Kasumi-1 (cell line): Measurements from ENCODE around the gene CLEC4C.
"Not testable (repeated sequence)": the region's sequence is repeated elsewhere in the genome, so short reads cannot be mapped to it uniquely, and the experiment has no call there.

Experiments used
- DNase-seq, 2 experiments: peaks; one replicate each; lab custom pipeline; 2025; lab: John Stamatoyannopoulos, UW

The CLEC4C gene

GRCh38 chr12:7747246-7747645 lies at the start of gene CLEC4C:
TSS of gene CLEC4C (minus strand) at chr12:7747375. CDS start at chr12:7747348, 27 bp downstream.
- DNase-seq, result no peak

DNA sequence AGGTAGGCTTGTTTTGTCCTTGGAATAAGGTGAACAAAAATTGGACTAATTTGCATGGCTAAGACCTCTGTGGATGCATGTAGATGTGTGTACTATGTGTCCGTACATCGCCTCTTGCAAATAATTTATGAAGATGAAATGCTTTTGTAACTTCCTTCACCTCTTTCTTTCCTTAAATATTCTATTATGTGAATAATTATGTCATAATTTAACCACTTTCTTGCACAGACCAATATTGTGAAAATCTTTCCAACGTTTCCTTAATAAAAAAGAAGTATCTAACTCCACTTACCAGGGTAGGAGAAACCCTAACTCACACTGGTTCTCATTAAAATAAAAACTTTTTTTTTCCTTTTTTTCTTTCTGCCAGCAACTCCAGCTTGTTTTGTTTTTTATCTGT lies 46.0 kb upstream of the CLEC4C start:
- DNase-seq, result no peak

- DNase-seq, result not testable (repeated sequence)
These were observed 41.8 kb upstream of the CLEC4C start, which contains the start of gene NANOG for GRCh38 chr12:7788884-7789528. TSS of gene NANOG (plus strand) at chr12:7789402. CDS start at chr12:7789615, 213 bp downstream.

DNA sequence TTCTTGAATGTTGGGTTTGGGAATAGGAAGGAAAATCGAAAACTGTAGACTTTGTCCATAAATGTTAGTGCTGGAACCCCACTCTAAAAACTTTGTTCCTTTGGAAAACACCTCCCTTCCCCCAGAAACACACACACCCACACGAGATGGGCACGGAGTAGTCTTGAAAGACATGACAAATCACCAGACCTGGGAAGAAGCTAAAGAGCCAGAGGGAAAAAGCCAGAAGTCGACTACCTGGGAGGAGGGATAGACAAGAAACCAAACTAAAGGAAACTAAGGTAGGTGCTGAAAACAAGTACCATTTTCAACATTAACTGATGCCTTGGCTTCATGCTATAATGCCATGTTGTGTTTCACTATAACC lies 41.1 kb upstream of the CLEC4C start:
- no peak for DNase-seq

- no peak for DNase-seq
These were observed 40.6 kb upstream of the CLEC4C start for GRCh38 chr12:7787574-7788293.

GRCh38 chr12:7784701-7785100 lies 37.5 kb upstream of the CLEC4C start:
- no peak for DNase-seq

DNA sequence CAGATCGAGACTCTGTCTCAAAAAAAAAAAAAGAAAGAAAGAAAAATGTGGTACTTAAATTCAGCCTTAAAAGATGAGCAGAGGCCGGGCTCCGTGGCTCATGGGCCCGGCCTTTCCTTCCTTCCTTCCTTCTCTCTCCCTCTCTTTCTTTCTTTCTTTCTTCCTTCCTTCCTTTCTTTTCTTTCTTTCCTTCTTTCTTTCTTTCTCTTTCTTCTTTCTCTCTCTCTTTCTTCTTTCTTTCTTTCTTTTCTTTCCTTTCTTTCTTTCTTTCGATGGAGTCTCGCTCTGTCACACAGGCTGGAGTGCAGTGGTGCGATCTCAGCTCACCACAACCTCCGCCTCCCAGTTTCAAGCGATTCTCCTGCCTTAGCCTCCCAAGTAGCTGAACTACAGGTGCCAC lies 36.3 kb upstream of the CLEC4C start:
- not testable (repeated sequence) for DNase-seq

DNA sequence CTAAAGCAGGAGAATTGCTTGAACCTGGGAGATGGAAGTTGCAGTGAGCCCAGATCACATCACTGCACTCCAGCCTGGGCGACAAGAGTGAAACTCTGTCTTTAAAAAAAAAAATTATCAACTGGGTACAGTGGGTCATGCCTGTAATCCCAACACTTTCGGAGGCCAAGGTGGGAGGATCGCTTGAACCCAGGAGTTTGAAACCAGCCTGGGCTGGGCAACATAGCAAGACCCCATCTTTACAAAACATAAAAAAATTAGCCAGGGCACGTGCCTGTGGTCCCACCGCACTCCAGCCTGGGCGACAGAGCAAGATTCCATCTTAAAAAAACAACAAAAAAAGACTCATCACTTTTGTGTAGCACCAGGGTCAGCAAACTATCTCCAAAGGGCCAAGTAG lies 34.9 kb upstream of the CLEC4C start:
- no peak for DNase-seq

- no peak for DNase-seq
These were observed 34.1 kb upstream of the CLEC4C start for GRCh38 chr12:7781274-7781673.

- no peak for DNase-seq
These were observed 22.8 kb upstream of the CLEC4C start for GRCh38 chr12:7769999-7770398.

DNA sequence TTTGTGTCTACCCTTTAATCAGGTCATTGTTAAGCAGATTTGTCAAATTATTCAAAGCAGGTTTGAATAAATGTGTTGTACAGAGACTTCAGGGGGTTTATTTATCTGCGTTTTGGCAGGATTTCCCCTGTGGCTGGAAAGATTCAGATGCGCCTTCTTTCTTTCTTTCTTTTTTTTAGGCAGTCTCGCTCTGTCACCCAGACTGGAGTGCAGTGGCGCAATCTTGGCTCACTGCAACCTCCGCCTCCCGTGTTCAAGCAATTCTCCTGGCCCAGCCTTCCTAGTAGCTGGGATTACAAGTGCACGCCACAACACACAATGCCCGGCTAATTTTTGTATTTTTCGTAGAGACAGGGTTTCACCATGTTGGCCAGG lies 11.6 kb upstream of the CLEC4C start:
- no peak for DNase-seq

DNA sequence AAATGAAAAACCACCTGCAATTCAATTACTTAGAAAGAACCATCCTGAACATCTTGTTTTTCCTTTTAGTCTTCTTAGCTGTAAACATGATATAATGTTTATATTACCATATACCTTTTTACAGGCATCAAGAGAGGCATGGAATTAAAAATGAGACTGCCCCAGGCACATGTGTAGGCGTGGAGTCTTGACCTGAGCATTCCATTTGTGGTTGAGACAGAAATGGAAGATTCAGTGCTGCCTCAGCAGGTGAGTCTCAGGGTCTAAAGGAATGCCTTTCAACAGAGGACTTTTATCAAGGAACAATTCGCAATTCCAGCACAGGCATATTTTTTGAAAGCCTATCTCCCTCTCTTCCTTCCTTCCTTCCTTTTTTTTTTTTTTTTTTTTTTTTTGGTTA lies 9.8 kb upstream of the CLEC4C start:
- DNase-seq, result no peak

DNA sequence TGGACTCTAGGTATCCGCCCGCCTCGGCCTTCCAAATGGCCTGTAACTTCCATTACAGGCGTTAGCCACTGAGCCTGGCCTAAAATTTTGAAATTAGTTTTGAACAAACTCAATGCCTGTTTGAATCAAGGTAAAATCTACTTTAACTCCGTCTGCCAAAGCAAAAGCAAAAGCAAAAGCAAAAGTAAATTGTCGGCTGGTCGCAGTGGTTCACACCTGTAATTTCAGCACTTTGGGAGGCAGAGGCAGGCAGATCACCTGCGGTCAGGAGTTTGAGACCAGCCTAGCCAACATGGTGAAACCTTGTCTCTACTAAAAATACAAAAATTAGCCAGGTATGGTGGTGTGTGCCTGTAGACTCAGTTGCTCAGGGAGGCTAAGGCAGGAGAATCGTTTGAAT lies 8.5 kb upstream of the CLEC4C start:
- not testable (repeated sequence) for DNase-seq

- DNase-seq, result not testable (repeated sequence)
These were observed 5.1 kb upstream of the CLEC4C start for GRCh38 chr12:7751941-7752922.

- DNase-seq, result no peak
These were observed 4.2 kb upstream of the CLEC4C start for GRCh38 chr12:7751394-7751793.

GRCh38 chr12:7750350-7750749 lies 3.2 kb upstream of the CLEC4C start:
- DNase-seq, result no peak

- no peak for DNase-seq
These were observed 2.3 kb upstream of the CLEC4C start for GRCh38 chr12:7749442-7749841.

DNA sequence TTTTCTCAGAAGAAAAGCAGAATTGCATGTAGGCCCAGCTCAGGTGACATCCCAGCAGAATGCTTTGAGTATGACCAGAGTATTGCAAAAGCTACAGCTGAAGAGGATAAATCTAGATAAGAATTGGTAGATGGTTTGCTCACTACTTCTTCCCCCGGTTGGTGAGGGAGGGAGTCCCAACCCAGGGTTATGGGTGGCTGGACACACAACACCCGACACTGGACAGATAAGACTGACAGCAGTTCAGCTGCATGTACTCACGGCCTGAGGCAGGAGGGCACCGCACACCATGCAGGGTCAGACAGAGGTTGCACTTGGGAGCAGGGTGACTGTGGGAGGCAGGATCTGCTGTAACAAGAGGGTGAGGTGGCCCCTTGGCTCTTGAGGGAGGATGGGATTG lies 1.7 kb upstream of the CLEC4C start:
- DNase-seq, result no peak

DNA sequence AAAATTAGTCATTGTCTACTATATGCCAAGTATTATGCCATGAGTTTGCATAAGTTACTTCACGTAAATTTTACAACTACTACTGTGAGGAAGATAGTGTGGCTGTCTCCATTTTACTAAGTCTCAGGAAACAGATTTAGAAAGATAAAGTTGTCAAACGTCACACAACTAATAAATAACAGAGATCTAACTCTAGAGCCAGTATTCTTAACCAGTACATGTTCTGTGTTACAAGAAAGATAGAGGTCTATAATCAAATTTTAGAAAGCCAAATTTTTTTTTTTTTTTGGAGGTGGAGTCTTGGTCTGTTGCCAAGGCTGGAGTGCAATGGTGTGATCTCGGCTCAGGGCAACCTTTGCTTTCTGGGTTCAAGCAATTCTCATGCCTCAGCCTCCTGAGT lies 14.2 kb downstream of the CLEC4C start:
- no peak for DNase-seq

GRCh38 chr12:7731486-7731885 lies 15.7 kb downstream of the CLEC4C start:
- DNase-seq, result no peak

DNA sequence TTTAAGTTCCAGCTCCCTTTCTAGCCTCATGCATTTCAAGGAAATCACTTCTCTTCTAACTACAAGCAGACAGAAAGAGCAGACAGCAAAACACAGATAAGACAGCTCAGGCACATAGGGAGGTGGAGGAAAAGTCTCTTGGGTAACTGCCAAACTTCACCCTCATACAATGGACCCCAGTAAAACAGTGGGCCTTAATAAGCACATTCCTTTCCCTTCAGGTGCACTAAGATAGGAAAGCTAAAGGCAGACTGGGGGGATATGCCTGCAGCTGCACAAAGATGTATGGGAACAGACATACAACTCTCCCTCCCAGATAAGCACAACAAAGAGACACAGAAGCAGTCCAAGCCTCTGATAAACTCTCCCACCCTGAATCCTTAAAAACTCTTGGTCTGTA lies 16.2 kb downstream of the CLEC4C start:
- not testable (repeated sequence) for DNase-seq

DNA sequence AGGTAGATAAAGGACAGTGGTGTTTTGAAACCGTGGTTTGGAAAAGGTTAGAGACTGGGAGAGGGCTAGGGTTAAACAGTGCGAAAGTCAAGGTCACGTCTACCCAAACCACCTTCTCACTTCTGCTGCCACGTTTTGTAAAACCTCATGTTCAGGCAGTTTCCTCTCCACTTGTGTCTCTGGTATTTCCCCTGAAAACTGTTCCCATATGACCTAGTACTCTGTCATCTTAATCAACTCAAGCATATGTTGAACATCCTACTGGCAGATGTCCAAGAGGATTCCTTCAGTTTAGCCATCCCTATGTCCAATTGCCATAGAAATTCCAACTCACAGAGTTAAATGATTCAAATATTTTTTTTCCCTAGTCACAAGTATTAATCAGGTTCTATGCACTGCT lies 17.4 kb downstream of the CLEC4C start:
- no peak for DNase-seq

DNA sequence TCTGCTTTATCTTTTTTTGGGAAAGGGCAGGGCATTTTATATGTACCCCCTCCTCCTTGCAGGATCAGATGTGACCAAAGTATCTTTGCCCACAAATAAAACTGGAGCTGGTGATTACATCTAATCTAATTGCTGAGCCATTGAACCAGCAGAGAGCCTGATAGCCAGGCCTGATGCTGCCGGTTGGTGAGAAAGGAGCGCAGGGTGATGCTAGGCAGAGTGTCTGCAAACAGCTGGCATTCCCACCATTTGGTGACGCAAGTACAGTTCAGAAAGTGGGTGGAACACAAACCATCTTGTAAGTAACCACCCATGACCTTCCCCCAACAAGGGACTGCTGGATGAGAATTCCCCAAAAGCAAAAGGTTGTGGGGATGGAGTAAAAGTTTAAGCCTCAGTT lies 23.2 kb downstream of the CLEC4C start:
- DNase-seq, result no peak
